DMS 273 (cell line): ENCODE data around the gene PRSS57.
A peak's percentile ranks its signal among the peaks of the same experiment; 100 is the strongest.
"Not testable (repeated sequence)": the region's sequence is repeated elsewhere in the genome, so short reads cannot be mapped to it uniquely, and the experiment has no call there.

ENCODE experiments used
- DNase-seq: peaks from one replicate; lab custom pipeline; 2025; ENCODE audit not compliant: unreplicated experiment; lab: John Stamatoyannopoulos, UW

PRSS57 gene

DNA sequence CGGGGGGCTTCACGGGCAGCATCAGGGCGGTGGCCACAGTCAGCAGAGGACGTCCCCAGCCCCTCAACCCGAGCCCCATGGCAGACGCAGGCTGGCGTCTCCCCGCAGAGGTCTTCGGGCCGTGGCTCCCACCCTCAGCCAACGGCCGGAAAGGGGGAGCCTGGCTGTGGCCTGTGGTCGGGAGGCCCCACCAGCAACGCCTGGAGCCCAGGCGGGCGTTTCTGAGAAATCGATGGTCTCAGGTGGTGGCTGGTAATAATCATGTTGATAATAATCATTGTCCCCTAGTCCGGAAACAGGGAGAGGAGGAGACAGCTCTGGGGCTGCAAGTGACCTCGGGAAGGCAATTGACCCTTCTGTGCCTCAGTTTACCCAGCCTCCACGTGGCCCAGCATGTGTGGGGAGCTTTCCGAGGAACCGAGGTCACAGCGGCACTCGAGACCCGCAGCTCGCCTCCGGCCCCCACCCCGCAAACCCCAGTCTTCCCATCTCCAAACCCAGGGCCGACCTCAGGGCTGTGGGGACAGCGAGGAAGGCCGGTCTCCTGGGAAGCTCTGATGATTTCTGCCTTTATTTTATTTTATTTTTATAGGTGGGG is at the start of gene PRSS57:
PRSS57 (minus strand) TSS at position 101 of the 598 bp plus-strand sequence; CDS start at position 79, 22 bp downstream.
- DNase-seq, result no peak

DNA sequence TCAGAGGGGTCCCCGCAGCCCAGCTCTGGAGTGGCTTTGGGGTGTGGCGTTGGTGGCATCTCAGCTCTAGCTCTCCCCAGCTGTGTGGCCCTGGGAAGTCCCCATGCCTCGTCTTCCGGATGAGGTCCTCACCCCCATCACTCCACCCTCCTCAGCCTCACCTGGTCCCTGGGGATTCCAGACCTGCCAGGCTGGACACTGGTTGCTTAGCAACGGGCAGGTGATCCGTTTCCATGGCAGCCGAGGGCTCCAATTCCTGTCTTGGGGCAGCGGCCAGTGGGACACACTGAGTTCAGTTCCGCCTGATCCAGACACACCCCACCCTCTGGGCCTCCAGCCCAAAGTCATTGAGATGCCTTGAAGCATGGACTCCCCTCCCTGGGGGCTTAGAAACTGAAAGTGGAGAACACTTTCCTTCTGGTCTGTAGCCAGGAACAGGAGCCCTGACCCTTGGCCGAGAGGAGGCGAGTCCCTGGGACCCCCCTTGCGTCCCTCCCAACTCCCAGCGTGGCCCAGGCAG is 48.0 kb upstream of the PRSS57 start:
- DNase-seq, result peak; percentile 59

DNA sequence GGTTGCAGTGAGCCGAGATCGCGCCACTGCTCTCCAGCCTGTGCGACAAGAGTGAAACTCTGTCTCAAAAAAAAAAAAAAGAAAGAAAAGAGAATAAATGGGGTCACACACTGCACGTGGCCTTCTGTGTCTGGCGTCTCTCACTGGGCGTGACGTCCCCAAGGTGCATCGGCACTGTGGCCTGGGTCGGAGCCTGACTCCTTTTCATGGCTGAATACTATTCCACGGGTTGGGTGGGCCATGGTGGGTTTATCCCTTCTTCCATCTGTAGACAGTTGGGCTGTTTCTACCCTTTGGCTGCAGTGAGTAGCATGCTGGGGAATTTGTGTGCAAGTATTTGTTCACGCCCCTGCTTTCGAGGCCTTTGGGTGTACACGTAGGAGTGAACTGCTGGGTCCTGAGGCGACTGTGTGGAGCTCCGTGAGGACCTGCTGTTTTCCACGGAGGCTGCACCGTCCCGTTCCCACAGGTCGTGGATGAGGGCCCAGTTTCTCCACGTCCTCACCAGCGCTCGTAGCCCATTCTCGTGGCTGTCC is 47.4 kb upstream of the PRSS57 start:
- DNase-seq, result no peak

DNA sequence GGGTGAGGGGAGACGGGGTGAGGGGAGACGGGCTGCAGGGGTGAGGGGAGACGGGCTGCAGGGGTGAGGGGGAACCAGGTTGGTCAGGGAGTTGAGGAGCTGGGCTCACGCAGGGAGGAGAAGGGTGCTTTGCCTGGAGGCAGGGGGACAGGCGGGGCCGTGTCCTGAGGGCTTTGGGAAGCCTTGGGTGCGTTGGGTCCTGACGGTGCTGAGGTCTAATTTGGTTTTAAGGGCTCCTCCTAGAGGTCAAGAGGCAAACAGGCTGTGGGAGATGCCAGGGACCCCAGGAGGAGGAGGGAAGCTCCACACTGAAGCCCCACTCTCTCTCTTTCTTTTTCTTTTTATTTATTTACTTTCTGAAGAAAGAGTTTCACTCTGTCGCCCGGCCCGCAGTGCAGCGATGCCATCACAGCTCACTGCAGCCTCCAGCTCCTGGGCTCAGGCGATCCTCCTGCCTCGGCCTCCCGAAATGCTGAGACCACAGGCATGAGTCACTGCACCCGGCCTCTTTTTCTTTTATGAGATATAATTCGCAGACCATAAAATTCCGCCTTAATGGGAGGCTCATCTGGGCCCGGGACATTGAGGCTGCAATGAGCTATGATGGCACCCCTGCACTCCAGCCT is 46.4 kb upstream of the PRSS57 start:
- DNase-seq, result peak; percentile 74

DNA sequence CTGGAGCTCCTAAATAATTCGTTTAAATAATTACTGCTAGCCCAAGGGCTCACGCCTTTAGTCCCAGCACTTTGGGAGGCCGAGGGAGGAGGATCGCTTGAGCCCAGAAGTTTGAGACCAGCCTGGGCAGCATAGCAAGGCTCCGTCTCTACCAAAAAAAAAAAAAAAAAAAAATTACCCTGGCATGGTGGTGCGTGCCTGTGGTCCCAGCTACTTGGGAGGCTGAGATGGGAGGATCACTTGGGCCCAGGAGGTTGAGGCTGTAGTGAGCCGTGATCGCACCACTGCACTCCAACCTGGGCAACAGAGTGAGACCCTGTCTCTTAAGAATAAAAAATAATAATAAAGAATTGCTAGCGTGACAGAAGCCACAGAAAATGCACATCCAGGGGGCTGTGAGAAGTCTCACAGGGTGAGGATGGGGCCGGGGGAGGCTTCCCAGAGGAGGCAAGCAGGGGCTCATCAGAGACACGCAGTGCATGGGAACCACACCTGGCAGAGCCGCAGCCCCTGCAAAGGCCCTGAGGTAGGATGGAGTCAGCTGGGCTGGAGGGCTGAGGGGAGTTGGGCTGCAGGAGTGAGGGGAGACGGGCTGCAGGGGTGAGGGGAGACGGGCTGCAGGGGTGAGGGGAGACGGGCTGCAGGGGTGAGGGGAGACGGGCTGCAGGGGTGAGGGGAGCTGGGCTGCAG is 45.7 kb upstream of the PRSS57 start:
- DNase-seq, result peak; percentile 34

DNA sequence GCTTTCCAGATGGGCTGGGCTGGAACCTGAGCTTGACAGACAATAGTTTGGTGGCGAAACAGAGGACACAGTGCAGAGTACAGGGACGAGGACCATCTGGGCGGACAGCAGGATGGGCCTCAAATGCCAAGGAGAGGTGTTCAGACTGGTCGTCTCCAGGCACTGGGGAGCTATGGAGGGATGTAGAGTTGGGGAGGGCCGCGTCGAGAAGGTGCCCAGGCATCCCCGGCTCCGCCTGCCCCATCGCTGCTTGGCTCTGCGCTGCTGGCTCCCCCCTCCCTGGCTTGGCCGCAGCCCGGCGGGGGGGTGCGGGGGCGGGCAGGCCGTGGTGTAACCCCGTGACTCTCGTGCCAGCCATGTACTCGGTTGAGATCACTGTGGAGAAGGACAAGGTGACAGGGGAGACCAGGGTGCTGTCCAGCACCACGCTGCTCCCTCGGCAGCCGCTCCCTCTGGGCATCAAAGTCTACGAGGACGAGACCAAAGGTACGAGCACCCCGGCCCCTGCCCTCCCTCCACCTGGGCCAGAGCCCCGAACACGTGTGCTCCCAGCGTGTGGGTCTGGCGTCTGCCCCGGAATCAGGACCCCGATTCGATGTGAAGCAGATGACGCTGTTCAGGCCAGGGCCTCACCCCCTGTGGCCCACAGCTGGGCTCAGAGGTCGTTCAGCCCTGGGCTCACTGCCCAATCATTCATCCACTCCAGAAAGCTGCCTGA is 44.9 kb upstream of the PRSS57 start:
- DNase-seq, result no peak

DNA sequence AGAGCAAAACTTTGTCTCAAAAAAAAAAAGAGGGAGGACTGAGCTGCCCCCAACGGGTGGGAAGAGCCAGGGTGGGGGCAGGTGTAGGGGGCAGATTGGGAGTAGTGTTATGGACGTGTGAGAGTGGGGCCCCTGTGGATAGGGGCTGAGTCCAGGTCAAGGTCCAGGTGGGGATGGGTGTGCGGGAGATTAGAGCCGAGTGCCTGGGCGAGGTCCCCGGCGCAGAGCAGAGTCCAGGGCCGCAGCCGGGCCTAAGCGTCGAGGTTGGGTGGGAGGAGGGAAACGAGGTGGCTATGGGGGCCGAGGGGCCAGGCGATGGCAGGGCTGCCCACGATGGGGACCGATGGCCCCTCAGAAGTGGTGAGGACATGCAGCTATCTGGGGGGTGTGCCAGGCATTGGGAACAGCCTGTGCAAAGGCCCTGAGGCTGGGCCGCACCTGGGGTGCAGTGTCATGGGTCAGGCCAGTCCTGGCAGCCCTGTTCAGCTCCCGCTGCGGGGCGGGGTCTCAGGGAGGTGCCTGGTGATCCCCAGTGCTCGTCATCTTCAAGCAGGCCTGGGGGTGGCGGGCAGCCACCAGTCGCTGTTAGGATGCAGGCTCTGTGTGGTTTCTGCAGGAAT is 43.4 kb upstream of the PRSS57 start:
- DNase-seq, result no peak

DNA sequence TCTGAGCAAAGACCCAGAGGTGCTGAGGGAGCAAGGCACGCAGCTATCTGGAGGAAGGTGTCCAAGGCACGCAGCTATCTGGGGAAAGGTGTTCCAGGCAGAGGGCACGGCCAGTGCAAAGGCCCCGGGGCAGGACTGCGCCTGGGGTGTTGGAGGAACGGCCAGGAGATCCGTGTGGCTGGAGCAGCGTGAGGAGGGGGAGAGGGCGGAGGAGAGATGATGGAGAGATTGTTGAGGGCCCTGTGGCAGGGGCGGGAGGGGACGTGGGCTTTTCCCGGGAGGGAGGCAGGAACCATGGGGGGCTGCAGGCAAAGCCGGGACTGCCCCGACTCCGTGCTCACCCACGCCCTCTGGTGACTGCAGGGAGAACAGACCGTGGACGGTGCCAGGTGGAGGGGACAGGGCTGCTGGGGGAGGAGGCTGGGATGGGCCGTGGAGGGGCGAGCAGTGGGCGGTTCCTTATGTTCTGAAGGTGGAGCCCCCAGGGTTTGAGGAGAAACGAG is 42.4 kb upstream of the PRSS57 start:
- DNase-seq, result peak; percentile 80

DNA sequence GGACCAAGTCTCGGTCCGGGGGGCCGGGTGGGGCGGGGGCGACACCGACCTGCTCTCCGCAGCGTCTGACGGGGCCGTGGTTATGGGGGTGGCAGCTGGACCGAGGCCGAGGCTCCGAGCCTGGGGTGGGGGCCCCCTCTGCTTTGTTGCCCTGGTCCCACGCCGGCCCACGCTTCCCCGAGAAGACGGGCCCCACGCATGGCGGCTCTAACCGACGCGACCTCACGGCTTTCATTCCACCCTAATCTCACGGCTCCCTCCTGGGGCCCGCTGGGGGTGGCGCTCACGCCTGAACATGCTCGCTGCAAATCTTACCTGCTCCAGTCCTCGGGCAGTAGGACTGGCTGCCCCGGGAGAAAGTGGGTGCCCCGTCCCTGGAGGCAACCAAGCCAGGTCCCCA is 40.9 kb upstream of the PRSS57 start:
- no peak for DNase-seq

DNA sequence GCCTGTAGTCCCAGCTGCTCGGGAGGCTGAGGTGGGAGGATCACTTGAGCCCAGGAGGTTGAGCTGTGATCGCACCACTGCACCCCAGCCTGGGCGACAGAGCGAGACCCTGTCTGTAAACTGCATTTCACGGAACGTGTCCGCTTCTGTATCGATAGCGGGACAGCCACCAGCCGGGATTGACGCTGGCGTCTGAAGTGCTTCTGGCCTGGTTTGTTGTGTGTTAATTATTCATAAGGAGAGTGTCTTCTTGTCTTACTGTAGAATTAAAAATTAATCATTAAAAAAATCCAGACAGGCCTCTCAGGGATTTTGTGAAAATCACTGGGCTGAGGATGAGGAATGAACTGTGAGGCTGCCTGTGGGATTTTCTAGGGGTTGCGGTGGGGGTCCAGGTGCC is 39.5 kb upstream of the PRSS57 start:
- no peak for DNase-seq

DNA sequence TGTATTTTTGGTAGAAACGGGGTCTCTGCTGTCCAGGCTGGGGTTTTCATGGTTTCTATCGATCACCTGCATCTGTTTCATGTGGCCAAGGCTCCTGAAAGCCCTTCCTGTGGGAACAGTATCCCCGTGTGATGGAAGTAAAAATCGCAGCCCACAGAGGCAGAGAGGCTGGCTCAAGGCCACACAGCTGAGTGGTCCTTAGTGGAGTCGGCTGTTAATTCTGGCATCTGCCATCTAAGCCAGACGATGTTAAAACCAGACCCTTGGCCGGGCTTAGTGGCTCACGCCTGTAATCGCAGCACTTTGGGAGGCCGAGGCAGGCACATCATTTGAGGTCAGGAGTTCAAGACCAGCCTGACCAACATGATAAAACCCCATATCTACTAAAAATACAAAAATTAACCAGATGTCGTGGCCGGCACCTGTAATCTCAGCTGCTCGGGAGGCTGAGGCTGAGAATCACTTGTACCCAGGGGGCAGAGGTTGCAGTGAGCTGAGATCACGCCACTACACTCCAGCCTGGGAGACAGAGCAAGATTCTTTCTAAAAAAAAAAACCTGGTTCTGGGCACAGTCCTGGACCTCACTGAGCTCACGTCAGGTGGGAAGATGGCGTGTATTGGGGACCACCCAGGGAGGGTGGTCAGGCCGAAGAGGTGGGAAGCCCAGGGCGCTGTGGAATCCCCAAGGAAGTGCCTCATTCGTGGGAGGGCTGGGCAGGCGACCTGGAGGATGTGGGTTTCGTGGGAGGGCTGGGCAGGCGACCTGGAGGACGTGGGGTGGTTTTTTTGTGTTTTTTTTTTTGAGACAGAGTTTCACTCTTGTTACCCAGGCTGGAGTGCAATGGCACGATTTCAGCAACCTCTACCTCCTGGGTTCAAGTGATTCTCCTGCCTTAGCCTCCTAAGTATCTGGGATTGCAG is 37.2 kb upstream of the PRSS57 start:
- DNase-seq, result no peak

DNA sequence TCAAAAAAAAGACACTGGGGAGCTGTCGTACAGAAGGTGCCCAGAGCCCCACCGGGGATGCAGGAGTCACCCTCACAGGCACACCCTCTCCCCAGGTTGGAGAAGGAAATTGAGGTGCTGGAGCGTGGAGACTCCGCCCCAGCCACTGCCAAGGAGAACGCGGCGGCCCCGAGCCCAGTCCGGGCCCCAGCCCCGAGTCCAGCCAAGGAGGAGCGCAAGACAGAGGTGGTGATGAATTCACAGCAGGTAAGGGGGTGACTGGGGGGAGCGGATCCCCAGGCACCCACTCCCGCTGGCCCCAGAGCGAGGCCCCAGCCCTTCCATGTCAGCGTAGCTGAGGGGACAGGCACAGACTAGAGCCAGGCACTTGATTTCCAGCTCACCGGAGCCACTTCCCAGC is 35.7 kb upstream of the PRSS57 start:
- no peak for DNase-seq

DNA sequence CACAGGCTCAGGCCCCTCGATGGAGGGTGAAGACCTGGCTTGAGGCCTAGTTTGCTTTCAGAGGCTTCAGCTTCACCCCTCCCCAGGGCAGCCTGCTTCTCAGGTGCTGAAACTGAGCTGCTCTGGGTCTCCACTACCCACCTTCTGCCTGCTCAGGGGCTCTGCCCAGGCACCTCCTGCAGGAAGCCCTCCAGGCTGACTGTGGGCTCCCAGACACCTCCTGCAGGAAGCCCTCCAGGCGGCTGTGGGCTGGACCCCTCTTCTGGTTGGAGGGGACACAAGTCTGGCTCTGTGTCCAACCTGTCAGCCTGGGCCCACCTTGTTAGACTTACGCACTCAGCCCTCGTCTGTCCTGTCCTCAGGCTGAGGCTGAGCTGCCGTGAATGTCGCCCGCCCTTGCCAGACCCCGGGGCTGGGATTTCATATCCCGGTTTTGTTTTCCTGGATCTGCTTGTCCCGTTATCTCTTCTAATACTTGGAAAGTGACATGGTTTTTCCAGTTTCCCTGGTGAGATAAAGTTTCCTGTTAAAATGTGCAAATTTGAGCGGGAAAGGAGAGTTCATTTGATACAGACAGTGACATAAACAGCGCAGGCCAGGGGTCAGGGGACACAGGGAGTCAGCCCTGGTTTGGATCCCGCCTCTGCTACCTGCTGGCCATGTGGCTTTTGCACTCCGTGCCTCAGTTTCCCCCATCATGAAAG is 34.9 kb upstream of the PRSS57 start:
- no peak for DNase-seq

DNA sequence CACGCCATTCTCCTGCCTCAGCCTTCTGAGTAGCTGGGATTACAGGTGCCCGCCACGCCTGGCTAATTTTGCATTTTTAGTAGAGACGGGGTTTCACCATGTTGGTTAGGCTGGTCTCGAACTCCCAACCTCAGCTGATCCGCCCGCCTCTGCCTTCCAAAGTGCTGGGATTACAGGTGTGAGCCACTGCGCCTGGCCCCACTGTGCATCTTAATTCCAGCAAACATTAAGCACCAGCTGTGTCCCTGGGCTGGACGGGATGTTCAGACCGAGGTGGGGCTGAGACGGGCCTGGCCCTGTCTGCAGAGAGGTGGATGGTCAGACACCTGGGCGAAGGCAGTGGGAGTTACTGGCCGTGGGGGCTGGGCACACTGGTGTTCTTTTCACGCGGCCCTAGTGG is 34.3 kb upstream of the PRSS57 start:
- not testable (repeated sequence) for DNase-seq

DNA sequence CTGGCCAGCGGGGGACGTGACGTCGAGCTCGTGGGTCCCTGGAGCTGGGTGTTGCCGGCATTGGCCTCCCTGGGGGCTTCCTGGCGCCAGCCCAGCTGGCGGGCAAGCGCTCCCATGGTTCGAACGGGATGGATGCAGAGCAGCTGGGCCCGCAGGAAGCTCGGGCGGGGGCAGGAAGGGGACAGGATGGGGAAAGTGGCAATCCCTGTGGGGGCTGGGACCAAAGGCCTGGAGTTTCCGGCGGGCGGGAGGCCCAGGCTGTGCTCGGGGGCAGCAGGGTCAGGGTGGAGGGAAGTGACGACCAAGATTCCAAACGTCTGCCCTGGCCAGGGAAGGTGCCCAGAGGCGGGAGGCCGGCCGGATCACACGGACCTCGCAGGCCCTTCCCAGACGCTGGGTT is 32.8 kb upstream of the PRSS57 start:
- peak; percentile 44 for DNase-seq

DNA sequence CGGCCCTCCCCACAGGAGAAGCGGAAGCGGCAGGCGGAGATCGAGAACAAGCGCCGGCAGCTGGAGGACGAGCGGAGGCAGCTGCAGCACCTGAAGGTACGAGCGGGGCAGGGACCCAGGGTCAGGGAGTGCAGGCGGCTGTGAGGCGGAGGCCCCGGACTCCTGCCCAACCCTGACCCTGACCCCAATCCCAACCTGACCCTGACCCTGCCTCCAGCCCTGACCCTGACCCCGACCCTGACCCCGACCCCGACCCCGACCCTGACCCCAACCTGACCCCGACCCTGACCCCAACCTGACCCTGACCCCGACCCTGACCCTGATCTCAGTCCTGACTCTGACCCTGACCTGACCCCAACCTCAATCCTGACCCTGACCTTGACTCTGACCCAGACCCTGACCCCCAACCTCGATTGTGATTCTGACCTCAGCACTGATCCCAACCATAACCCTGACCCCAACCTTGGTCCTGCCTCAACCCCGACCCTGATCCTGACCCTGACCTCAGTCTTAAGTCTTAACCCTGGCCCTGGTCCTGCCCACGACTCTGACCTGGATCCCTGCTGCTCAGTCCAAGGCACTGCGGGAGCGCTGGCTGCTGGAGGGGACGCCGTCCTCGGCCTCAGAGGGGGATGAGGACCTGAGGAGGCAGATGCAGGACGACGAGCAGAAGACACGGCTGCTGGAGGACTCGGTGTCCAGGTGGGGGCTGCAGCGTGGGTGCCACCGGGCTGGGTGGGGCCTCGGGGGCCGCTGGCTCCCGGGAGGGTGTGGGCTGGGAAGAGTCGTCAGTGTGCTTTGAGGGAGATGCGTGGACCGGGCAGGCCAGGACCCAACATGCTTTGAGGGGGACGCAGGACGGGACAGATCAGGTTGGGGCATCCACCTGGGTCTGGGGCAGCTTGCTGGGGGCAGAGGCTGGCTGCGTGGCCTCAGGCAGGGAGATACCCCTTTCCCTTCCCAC is 32.0 kb upstream of the PRSS57 start:
- DNase-seq, result no peak

DNA sequence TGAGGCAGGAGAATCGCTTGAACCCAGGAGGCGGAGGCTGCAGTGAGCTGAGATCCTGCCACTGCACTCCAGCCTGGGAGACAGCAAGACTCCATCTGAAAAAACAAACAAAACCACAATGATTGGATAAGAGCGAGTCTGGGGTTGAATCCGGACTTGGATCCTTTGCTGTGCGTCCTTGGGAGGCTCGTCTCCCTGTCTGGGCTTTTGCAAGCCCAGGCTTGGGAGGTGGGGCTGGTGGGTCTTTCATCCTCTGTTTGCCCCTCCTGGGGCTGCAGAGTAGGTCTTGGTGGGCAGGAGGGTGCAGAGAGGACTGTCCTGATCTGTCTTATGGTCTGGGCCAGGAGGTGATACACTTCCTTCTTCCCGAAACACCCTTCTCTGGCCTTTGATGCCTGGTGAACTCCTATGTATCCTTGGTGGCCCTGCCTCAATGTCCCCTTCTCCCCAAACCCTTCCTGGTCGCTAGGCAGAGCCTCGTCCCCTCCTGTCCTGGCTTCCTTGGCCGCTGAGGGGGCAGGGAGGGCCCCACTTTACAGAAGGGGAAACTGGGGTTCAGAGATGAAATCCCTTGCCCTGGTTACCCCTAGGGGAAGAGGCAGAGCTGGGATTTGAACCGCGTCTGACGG is 30.3 kb upstream of the PRSS57 start:
- DNase-seq, result no peak
